CD8-positive, alpha-beta memory T cell (primary cell): Measurements from ENCODE around the gene TUBB4B. TPM values are rescaled to one million over a fixed set of nuclear protein-coding genes. Genes with fewer than 3 reads are reported as not detected.

Experiments
- CTCF ChIA-PET: fragments of 350-600 bp; sonication (Branson Sonifier 250); formaldehyde crosslinking; loops from one replicate; lab custom pipeline; 2021; ENCODE audit warnings: antibody characterized with exemption; lab: Charles Lee
- POLR2A ChIA-PET: fragments of 350-600 bp; sonication (Branson Sonifier 250); formaldehyde crosslinking; loops from one replicate; lab custom pipeline; 2021; ENCODE audit warnings: antibody characterized with exemption; lab: Charles Lee
- DNase-seq, 5 donors: peaks; one replicate each; pipeline versions ENCODE4 v3.0.0 to v3.0.0-alpha.2; 2020 to 2022; ENCODE audit warnings: mixed read lengths in 1 of 5
- H3K27ac ChIP-seq: one replicate; pipeline ENCODE4 v1.7.0; 2013; ENCODE audit warnings: low read depth, mild to moderate bottlenecking, low read length, moderate library complexity
- H3K27me3 ChIP-seq: 2 replicates; pipeline ENCODE4 v1.7.0; 2013; ENCODE audit warnings: low read length, mild to moderate bottlenecking; ENCODE audit not compliant: insufficient read depth, poor library complexity, severe bottlenecking
- H3K36me3 ChIP-seq: 2 replicates; pipeline ENCODE4 v1.7.0; 2013; ENCODE audit warnings: mild to moderate bottlenecking, low read length, moderate library complexity; ENCODE audit not compliant: insufficient read depth
- H3K4me1 ChIP-seq: 2 replicates; pipeline ENCODE4 v1.7.0; 2013; ENCODE audit warnings: mild to moderate bottlenecking, low read length, moderate library complexity; ENCODE audit not compliant: insufficient read depth
- H3K4me3 ChIP-seq: 2 replicates; pipeline ENCODE4 v1.7.0; 2013; ENCODE audit warnings: mild to moderate bottlenecking, low read length
- H3K9me3 ChIP-seq: 2 replicates; pipeline ENCODE4 v1.7.0; 2013; ENCODE audit warnings: mild to moderate bottlenecking, low read length
- H3K27ac Mint-ChIP-seq, 8 donors: one replicate each; pipeline ENCODE4 v1.8.0; 2020 to 2021; ENCODE audit warnings: mixed read lengths in 8 of 8, mild to moderate bottlenecking in 6 of 8, inconsistent platforms in 3 of 8, moderate library complexity in 3 of 8
- H3K27me3 Mint-ChIP-seq, 2 donors: one replicate each; pipeline ENCODE4 v1.8.0; 2020 to 2021; ENCODE audit warnings: mixed read lengths in 2 of 2, mild to moderate bottlenecking in 1 of 2, moderate library complexity in 1 of 2
- H3K36me3 Mint-ChIP-seq, 3 donors: one replicate each; pipeline ENCODE4 v1.8.0; 2020 to 2021; ENCODE audit warnings: mixed read lengths in 3 of 3, inconsistent platforms in 1 of 3, mild to moderate bottlenecking in 1 of 3
- H3K4me1 Mint-ChIP-seq, 3 donors: one replicate each; pipeline ENCODE4 v1.8.0; 2020 to 2021; ENCODE audit warnings: mixed read lengths in 3 of 3, inconsistent platforms in 1 of 3, mild to moderate bottlenecking in 1 of 3
- H3K4me3 Mint-ChIP-seq, 7 donors: one replicate each; pipeline ENCODE4 v1.8.0; 2020 to 2021; ENCODE audit warnings: mixed read lengths in 7 of 7, mild to moderate bottlenecking in 6 of 7, moderate library complexity in 4 of 7, inconsistent platforms in 2 of 7
- H3K9me3 Mint-ChIP-seq, 5 donors: one replicate each; pipeline ENCODE4 v1.8.0; 2020 to 2022; ENCODE audit warnings: mixed read lengths in 5 of 5, mild to moderate bottlenecking in 3 of 5, moderate library complexity in 2 of 5, inconsistent platforms in 1 of 5
- polyA plus RNA-seq: library from polyadenylated mRNA; unstranded; fragments of 300-500 nt; fragmentation: Illumina TruSeq; gene quantifications from one replicate; pipeline ENCODE4 v1.2.3, GENCODE V29; 2021
- total RNA-seq, 2 experiments: library from RNA; stranded (reverse); gene quantifications; one replicate each; pipeline ENCODE4 v1.2.3, GENCODE V29; 2021

TUBB4B gene
- total and polyA plus RNA-seq, 3 experiments from 2014 or later: 64.6 to 331 (median 322) TPM

DNA sequence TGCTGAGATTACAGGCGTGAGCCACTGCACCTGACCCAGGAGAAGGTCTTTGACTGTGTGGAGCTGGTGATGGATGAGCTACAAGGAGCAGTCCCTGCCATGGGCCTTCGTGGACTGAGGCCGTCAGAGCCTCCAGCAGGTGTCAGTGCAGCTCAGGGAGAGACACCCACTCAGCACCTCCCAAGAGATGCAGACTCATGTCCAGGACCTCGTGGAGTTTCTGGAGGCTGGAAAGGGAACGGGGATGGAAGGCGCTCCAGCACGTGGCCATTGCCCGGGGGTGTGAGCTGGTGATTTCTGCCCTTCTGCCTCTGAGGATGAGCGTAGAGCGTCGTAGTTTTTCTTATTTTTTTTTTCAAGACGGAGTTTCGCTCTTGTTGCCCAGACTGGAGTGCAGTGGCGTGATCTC is 45.9 kb downstream of the TUBB4B start:
- Histone ChIP-seq H3K36me3 (no peaks in the 10 kb centered on the region), H3K9me3 (no peaks in the 10 kb centered on the region), H3K27ac (no peak overlapping the region), H3K27me3 (no peaks in the 10 kb centered on the region), H3K4me3 (no peak overlapping the region), H3K4me1 (no peaks in the 10 kb centered on the region)
- ChIA-PET CTCF (interaction anchor here (1.0 to 1.2 kb wide), 2 partner anchors 10 to 241 kb away, joined by 3 read pairs; no protein-coding TSS in a partner anchor), POLR2A (no interaction called here)
- no peak for DNase-seq
- Mint-ChIP-seq H3K27ac (no peak overlapping the region), H3K9me3 (peaks cover 0 to 8% (median 0%) of the 10 kb centered on the region in 5 donors), H3K36me3 (no peaks in the 10 kb centered on the region), H3K27me3 (peaks cover 2 to 7% of the 10 kb centered on the region in 2 donors), H3K4me3 (no peak overlapping the region), H3K4me1 (peaks cover 0 to 4% (median 2%) of the 10 kb centered on the region in 3 donors)

DNA sequence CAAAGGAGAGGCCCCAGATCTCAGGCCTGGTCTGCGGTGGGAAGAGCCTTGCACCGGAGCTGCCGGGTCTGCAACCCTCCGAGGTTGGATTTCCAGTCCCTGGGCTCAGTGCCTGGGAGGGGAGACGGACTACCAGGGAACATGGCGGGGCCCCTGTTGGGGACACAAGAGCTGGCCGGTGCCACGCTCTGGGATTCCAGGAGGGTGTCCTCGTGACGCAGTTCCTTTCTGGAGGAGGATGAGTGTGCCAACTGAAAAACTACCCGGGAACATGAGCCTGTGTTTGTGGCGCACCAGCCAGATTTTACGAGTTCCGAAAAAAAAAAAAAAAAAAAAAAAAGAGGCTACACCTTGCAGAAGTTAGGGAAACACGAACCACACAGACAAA is 52.0 kb downstream of the TUBB4B start:
- no peak overlapping the region for H3K4me3 ChIP-seq
- peaks cover 35% of the 10 kb centered on the region for H3K27me3 ChIP-seq
- H3K36me3 ChIP-seq: no peaks in the 10 kb centered on the region
- H3K9me3 Mint-ChIP-seq: peaks cover 0 to 5% (median 0%) of the 10 kb centered on the region in 5 donors
- peak overlapping the region in 1 of 8 donors; percentile 6 for H3K27ac Mint-ChIP-seq
- ChIA-PET POLR2A (no interaction called here), CTCF (interaction anchor here (0.6 to 0.9 kb wide), 2 partner anchors 13 to 56 kb away, joined by 3 read pairs; no protein-coding TSS in a partner anchor)
- peaks cover 7% of the 10 kb centered on the region for H3K4me1 ChIP-seq
- no peak overlapping the region for H3K27ac ChIP-seq
- H3K36me3 Mint-ChIP-seq: no peaks in the 10 kb centered on the region
- peaks cover 0 to 9% (median 5%) of the 10 kb centered on the region in 3 donors for H3K4me1 Mint-ChIP-seq
- H3K4me3 Mint-ChIP-seq: peak overlapping the region in 2 of 7 donors; percentile 23 to 67
- no peak for DNase-seq
- peaks cover 24 to 32% of the 10 kb centered on the region in 2 donors for H3K27me3 Mint-ChIP-seq
- no peaks in the 10 kb centered on the region for H3K9me3 ChIP-seq

Other genes starting within 250 kb of the TUBB4B start
- 10 to 100 TPM; 78.4 to 82.2 TPM for gene PAXX, start 248.9 kb upstream of the TUBB4B start, total RNA-seq
- gene PAXX, start 248.9 kb upstream of the TUBB4B start, polyA plus RNA-seq: 156 TPM
- gene CLIC3, start 244.7 kb upstream of the TUBB4B start, total RNA-seq: 1 to 10 TPM; 3.4 to 4.1 TPM
- 52.1 TPM for gene CLIC3, start 244.7 kb upstream of the TUBB4B start, polyA plus RNA-seq
- 10 to 100 TPM; 15.9 to 20.7 TPM for gene ABCA2, start 213.1 kb upstream of the TUBB4B start, total RNA-seq
- gene ABCA2, start 213.1 kb upstream of the TUBB4B start, polyA plus RNA-seq: 20.2 TPM
- gene FUT7, start 209.2 kb upstream of the TUBB4B start, total RNA-seq: under 1 TPM; 0.57 to 0.82 TPM
- 28.7 TPM for gene FUT7, start 209.2 kb upstream of the TUBB4B start, polyA plus RNA-seq
- 10 to 100 TPM; 24.6 to 27.5 TPM for gene NPDC1, start 195.1 kb upstream of the TUBB4B start, total RNA-seq
- gene NPDC1, start 195.1 kb upstream of the TUBB4B start, polyA plus RNA-seq: 38.4 TPM
- gene ENTPD2, start 187.2 kb upstream of the TUBB4B start, total RNA-seq: not detected
- gene ENTPD2, start 187.2 kb upstream of the TUBB4B start, polyA plus RNA-seq: not detected
- gene SAPCD2, start 170.7 kb upstream of the TUBB4B start, total RNA-seq: 10 to 100 TPM; 11.5 to 12.7 TPM
- 0.15 TPM for gene SAPCD2, start 170.7 kb upstream of the TUBB4B start, polyA plus RNA-seq
- 10 to 100 TPM; 15.3 to 15.5 TPM for gene UAP1L1, start 163.8 kb upstream of the TUBB4B start, total RNA-seq
- gene UAP1L1, start 163.8 kb upstream of the TUBB4B start, polyA plus RNA-seq: 4.6 TPM
- 10 to 100 TPM; 31.9 to 32.7 TPM for gene MAN1B1, start 154.3 kb upstream of the TUBB4B start, total RNA-seq
- 39.3 TPM for gene MAN1B1, start 154.3 kb upstream of the TUBB4B start, polyA plus RNA-seq
- 100 to 1,000 TPM; 294 to 308 TPM for gene DPP7, start 126.6 kb upstream of the TUBB4B start, total RNA-seq
- 158 TPM for gene DPP7, start 126.6 kb upstream of the TUBB4B start, polyA plus RNA-seq
- gene GRIN1, start 102.1 kb upstream of the TUBB4B start, total RNA-seq: not detected
- gene GRIN1, start 102.1 kb upstream of the TUBB4B start, polyA plus RNA-seq: not detected
- not detected for gene LRRC26, start 71.2 kb upstream of the TUBB4B start, total RNA-seq
- gene LRRC26, start 71.2 kb upstream of the TUBB4B start, polyA plus RNA-seq: not detected
- gene TMEM210, start 69.2 kb upstream of the TUBB4B start, total RNA-seq: not detected
- gene TMEM210, start 69.2 kb upstream of the TUBB4B start, polyA plus RNA-seq: not detected
- 10 to 100 TPM; 50.2 to 57.0 TPM for gene ANAPC2, start 52.7 kb upstream of the TUBB4B start, total RNA-seq
- 5.4 TPM for gene ANAPC2, start 52.7 kb upstream of the TUBB4B start, polyA plus RNA-seq
- gene SSNA1, start 52.6 kb upstream of the TUBB4B start, total RNA-seq: 100 to 1,000 TPM; 114 to 118 TPM
- gene SSNA1, start 52.6 kb upstream of the TUBB4B start, polyA plus RNA-seq: 138 TPM
- gene TPRN, start 40.5 kb upstream of the TUBB4B start, total RNA-seq: 10 to 100 TPM; 14.1 to 15.1 TPM
- 0.76 TPM for gene TPRN, start 40.5 kb upstream of the TUBB4B start, polyA plus RNA-seq
- gene TMEM203, start 35.6 kb upstream of the TUBB4B start, total RNA-seq: 10 to 100 TPM; 51.5 to 53.9 TPM
- gene TMEM203, start 35.6 kb upstream of the TUBB4B start, polyA plus RNA-seq: 134 TPM
- 10 to 100 TPM; 45.1 to 47.4 TPM for gene NDOR1, start 35.6 kb upstream of the TUBB4B start, total RNA-seq
- 9.9 TPM for gene NDOR1, start 35.6 kb upstream of the TUBB4B start, polyA plus RNA-seq
- 1 to 10 TPM; 2.7 to 3.3 TPM for gene RNF208, start 19.0 kb upstream of the TUBB4B start, total RNA-seq
- not detected for gene RNF208, start 19.0 kb upstream of the TUBB4B start, polyA plus RNA-seq
- under 1 TPM; 0.58 to 0.66 TPM for gene CYSRT1, start 16.1 kb upstream of the TUBB4B start, total RNA-seq
- gene CYSRT1, start 16.1 kb upstream of the TUBB4B start, polyA plus RNA-seq: 0.32 TPM
- gene RNF224, start 13.8 kb upstream of the TUBB4B start, total RNA-seq: not detected
- not detected for gene RNF224, start 13.8 kb upstream of the TUBB4B start, polyA plus RNA-seq
- not detected for gene SLC34A3, start 10.4 kb upstream of the TUBB4B start, total RNA-seq
- gene SLC34A3, start 10.4 kb upstream of the TUBB4B start, polyA plus RNA-seq: not detected
- gene STPG3, start 10.0 kb downstream of the TUBB4B start, total RNA-seq: under 1 TPM; 0.27 to 0.28 TPM
- gene STPG3, start 10.0 kb downstream of the TUBB4B start, polyA plus RNA-seq: not detected
- 10 to 100 TPM; 67.5 to 72.0 TPM for gene NELFB, start 14.0 kb downstream of the TUBB4B start, total RNA-seq
- gene NELFB, start 14.0 kb downstream of the TUBB4B start, polyA plus RNA-seq: 34.8 TPM
- gene TOR4A, start 36.4 kb downstream of the TUBB4B start, total RNA-seq: 1 to 10 TPM; 3.3 to 3.9 TPM
- gene TOR4A, start 36.4 kb downstream of the TUBB4B start, polyA plus RNA-seq: 1.8 TPM
- 1 to 10 TPM; 1.9 to 2.3 TPM for gene NRARP, start 61.0 kb downstream of the TUBB4B start, total RNA-seq
- not detected for gene NRARP, start 61.0 kb downstream of the TUBB4B start, polyA plus RNA-seq
- gene EXD3, start 181.9 kb downstream of the TUBB4B start, total RNA-seq: 1 to 10 TPM; 4.8 to 6.6 TPM
- 6.7 TPM for gene EXD3, start 181.9 kb downstream of the TUBB4B start, polyA plus RNA-seq
- gene NOXA1, start 182.1 kb downstream of the TUBB4B start, total RNA-seq: under 1 TPM; 0.66 to 0.74 TPM
- 1.3 TPM for gene NOXA1, start 182.1 kb downstream of the TUBB4B start, polyA plus RNA-seq
- gene ENTPD8, start 200.1 kb downstream of the TUBB4B start, total RNA-seq: not detected
- not detected for gene ENTPD8, start 200.1 kb downstream of the TUBB4B start, polyA plus RNA-seq
- gene NSMF, start 218.0 kb downstream of the TUBB4B start, total RNA-seq: 10 to 100 TPM; 40.9 to 42.8 TPM
- gene NSMF, start 218.0 kb downstream of the TUBB4B start, polyA plus RNA-seq: 15.4 TPM